Measurements from ENCODE around the gene NRP2.

The NRP2 gene

GRCh38 chr2:205643391-205643885, 38.9 kb upstream of the NRP2 start:
- H3K4me3 ChIP-seq = no peak overlapping the region

GRCh38 chr2:205644018-205644417, 38.3 kb upstream of the NRP2 start:
- Histone ChIP-seq H4K20me1 (peaks cover 0 to 7% (median 0%) of the 10 kb centered on the region in 11 experiments; a peak in 1 of 22 replicates), H3K4me1 (peaks cover 4 to 15% (median 6%) of the 10 kb centered on the region in 10 experiments; a peak in 12 of 20 replicates), H3K4me3 (no peak overlapping the region), H3K27me3 (peaks cover 0 to 78% (median 0%) of the 10 kb centered on the region in 11 experiments; a peak in 8 of 22 replicates), H3K36me3 (0 out of 22 replicates have a peak, but pooled peaks cover 0 to 4% (median 0%) of the 10 kb centered on the region in 11 experiments), H3K9me3 (replicated peaks in 1 of 11) (peaks cover 4 to 15% (median 8%) of the 10 kb centered on the region in 11 experiments; a peak in 16 of 22 replicates), H3K9ac (no peak overlapping the region), H3K4me2 (no peak overlapping the region), H3K27ac (no peak overlapping the region)
- TF ChIP-seq Cebpa-rat (IDR thresholded peaks at IDR 0.05) = no peak

More at GRCh38 chr2:205643391-205643885, 38.9 kb upstream of the NRP2 start:
- H3K36me3 ChIP-seq = 0 out of 22 replicates have a peak, but pooled peaks cover 0 to 4% (median 0%) of the 10 kb centered on the region in 11 experiments
- H3K27ac ChIP-seq = no peak overlapping the region
- H3K9ac ChIP-seq = no peak overlapping the region
- H3K9me3 ChIP-seq (replicated peaks in 1 of 11) = peaks cover 4 to 16% (median 8%) of the 10 kb centered on the region in 11 experiments; a peak in 16 of 22 replicates
- H4K20me1 ChIP-seq = peaks cover 0 to 6% (median 0%) of the 10 kb centered on the region in 11 experiments; a peak in 1 of 22 replicates
- H3K4me1 ChIP-seq = peaks cover 4 to 15% (median 6%) of the 10 kb centered on the region in 10 experiments; a peak in 12 of 20 replicates
- H3K4me2 ChIP-seq = no peak overlapping the region
- H3K27me3 ChIP-seq = peaks cover 0 to 78% (median 0%) of the 10 kb centered on the region in 11 experiments; a peak in 8 of 22 replicates
- TF ChIP-seq Cebpa-rat (IDR thresholded peaks at IDR 0.05) = no peak

GRCh38 chr2:205646680-205647079, 35.6 kb upstream of the NRP2 start:
- no peaks in the 10 kb centered on the region for H3K36me3 ChIP-seq
- peaks cover 0 to 89% (median 0%) of the 10 kb centered on the region in 11 experiments; a peak in 8 of 22 replicates for H3K27me3 ChIP-seq
- H3K9me3 ChIP-seq (replicated peaks in 1 of 11) = no peaks in the 10 kb centered on the region
- no peak overlapping the region for H3K9ac ChIP-seq
- H3K4me2 ChIP-seq = peak overlapping the region; percentile 1 to 48 (median 19); a peak in 11 of 22 replicates
- no peak for TF ChIP-seq Cebpa-rat (IDR thresholded peaks at IDR 0.05)
- H3K27ac ChIP-seq = no peak overlapping the region
- no peak overlapping the region for H3K4me3 ChIP-seq
- H4K20me1 ChIP-seq = peaks cover 0 to 21% (median 0%) of the 10 kb centered on the region in 11 experiments; a peak in 3 of 22 replicates
- H3K4me1 ChIP-seq = peaks cover 26 to 35% (median 28%) of the 10 kb centered on the region in 10 experiments

- peak overlapping the region; percentile 43 to 83 (median 74) for H3K4me2 ChIP-seq
- H3K9ac ChIP-seq = no peak overlapping the region
- no peaks in the 10 kb centered on the region for H3K9me3 ChIP-seq (replicated peaks in 1 of 11)
- peaks cover 0 to 15% (median 0%) of the 10 kb centered on the region in 11 experiments; a peak in 3 of 22 replicates for H4K20me1 ChIP-seq
- peaks cover 33 to 40% (median 36%) of the 10 kb centered on the region in 10 experiments for H3K4me1 ChIP-seq
- H3K36me3 ChIP-seq = no peaks in the 10 kb centered on the region
- peaks cover 0 to 85% (median 0%) of the 10 kb centered on the region in 11 experiments; a peak in 8 of 22 replicates for H3K27me3 ChIP-seq
- no peak; a peak in 1 of 22 replicates for TF ChIP-seq Cebpa-rat (IDR thresholded peaks at IDR 0.05)
- H3K27ac ChIP-seq = peak overlapping the region in 2 of 11 experiments; percentile 13 to 24; a peak in 2 of 22 replicates
- no peak overlapping the region for H3K4me3 ChIP-seq
These were observed 31.9 kb upstream of the NRP2 start for GRCh38 chr2:205650450-205650849.

GRCh38 chr2:205650931-205651330, 31.4 kb upstream of the NRP2 start:
- Histone ChIP-seq H3K27ac (peak overlapping the region in 2 of 11 experiments; percentile 13 to 24; a peak in 1 of 22 replicates), H4K20me1 (peaks cover 0 to 15% (median 0%) of the 10 kb centered on the region in 11 experiments; a peak in 3 of 22 replicates), H3K4me1 (peaks cover 33 to 40% (median 36%) of the 10 kb centered on the region in 10 experiments), H3K36me3 (no peaks in the 10 kb centered on the region), H3K27me3 (peaks cover 0 to 83% (median 0%) of the 10 kb centered on the region in 11 experiments; a peak in 8 of 22 replicates), H3K4me3 (no peak overlapping the region), H3K9ac (no peak overlapping the region; a peak in 1 of 22 replicates), H3K9me3 (replicated peaks in 1 of 11) (no peaks in the 10 kb centered on the region), H3K4me2 (peak overlapping the region; percentile 43 to 83 (median 74))
- TF ChIP-seq Cebpa-rat (IDR thresholded peaks at IDR 0.05) = no peak

GRCh38 chr2:205651719-205652118, 30.6 kb upstream of the NRP2 start:
- no peaks in the 10 kb centered on the region for H3K9me3 ChIP-seq (replicated peaks in 1 of 11)
- peaks cover 0 to 85% (median 0%) of the 10 kb centered on the region in 11 experiments; a peak in 8 of 22 replicates for H3K27me3 ChIP-seq
- no peak overlapping the region for H3K27ac ChIP-seq
- no peak overlapping the region for H3K9ac ChIP-seq
- no peaks in the 10 kb centered on the region for H3K36me3 ChIP-seq
- H4K20me1 ChIP-seq = peaks cover 0 to 15% (median 0%) of the 10 kb centered on the region in 11 experiments; a peak in 3 of 22 replicates
- no peak for TF ChIP-seq Cebpa-rat (IDR thresholded peaks at IDR 0.05)
- peak overlapping the region; percentile 43 to 83 (median 74) for H3K4me2 ChIP-seq
- H3K4me1 ChIP-seq = peaks cover 30 to 36% (median 33%) of the 10 kb centered on the region in 10 experiments
- H3K4me3 ChIP-seq = no peak overlapping the region

- no peaks in the 10 kb centered on the region for H3K36me3 ChIP-seq
- H3K9ac ChIP-seq = no peak overlapping the region
- peaks cover 0 to 9% (median 0%) of the 10 kb centered on the region in 11 experiments; a peak in 2 of 22 replicates for H4K20me1 ChIP-seq
- no peaks in the 10 kb centered on the region for H3K9me3 ChIP-seq (replicated peaks in 1 of 11)
- no peak for TF ChIP-seq Cebpa-rat (IDR thresholded peaks at IDR 0.05)
- H3K4me3 ChIP-seq = no peak overlapping the region
- no peak overlapping the region for H3K4me2 ChIP-seq
- H3K27ac ChIP-seq = no peak overlapping the region
- H3K27me3 ChIP-seq = peaks cover 0 to 66% (median 0%) of the 10 kb centered on the region in 11 experiments; a peak in 4 of 22 replicates
- H3K4me1 ChIP-seq = peaks cover 29 to 41% (median 36%) of the 10 kb centered on the region in 10 experiments
These were observed 27.3 kb upstream of the NRP2 start for GRCh38 chr2:205654878-205655605.

- peaks cover 29 to 41% (median 36%) of the 10 kb centered on the region in 10 experiments for H3K4me1 ChIP-seq
- H3K27me3 ChIP-seq = peaks cover 0 to 66% (median 0%) of the 10 kb centered on the region in 11 experiments; a peak in 4 of 22 replicates
- no peaks in the 10 kb centered on the region for H3K36me3 ChIP-seq
- H3K27ac ChIP-seq = no peak overlapping the region
- H3K4me2 ChIP-seq = no peak overlapping the region
- H4K20me1 ChIP-seq = peaks cover 0 to under 1% (median 0%) of the 10 kb centered on the region in 11 experiments; a peak in 1 of 22 replicates
- no peak overlapping the region for H3K4me3 ChIP-seq
- no peaks in the 10 kb centered on the region for H3K9me3 ChIP-seq (replicated peaks in 1 of 11)
- TF ChIP-seq Cebpa-rat (IDR thresholded peaks at IDR 0.05) = no peak
- H3K9ac ChIP-seq = no peak overlapping the region
These were observed 26.4 kb upstream of the NRP2 start for GRCh38 chr2:205655779-205656456.

Data from BLaER1 treated with 17β-estradiol and CSF1 and Interleukin-3, amounts not matched to agents 10 nM and 100 nM (cell line).